ENCODE results near the gene TADA2A.

Gene TADA2A, protein sequence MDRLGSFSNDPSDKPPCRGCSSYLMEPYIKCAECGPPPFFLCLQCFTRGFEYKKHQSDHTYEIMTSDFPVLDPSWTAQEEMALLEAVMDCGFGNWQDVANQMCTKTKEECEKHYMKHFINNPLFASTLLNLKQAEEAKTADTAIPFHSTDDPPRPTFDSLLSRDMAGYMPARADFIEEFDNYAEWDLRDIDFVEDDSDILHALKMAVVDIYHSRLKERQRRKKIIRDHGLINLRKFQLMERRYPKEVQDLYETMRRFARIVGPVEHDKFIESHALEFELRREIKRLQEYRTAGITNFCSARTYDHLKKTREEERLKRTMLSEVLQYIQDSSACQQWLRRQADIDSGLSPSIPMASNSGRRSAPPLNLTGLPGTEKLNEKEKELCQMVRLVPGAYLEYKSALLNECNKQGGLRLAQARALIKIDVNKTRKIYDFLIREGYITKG

DNA sequence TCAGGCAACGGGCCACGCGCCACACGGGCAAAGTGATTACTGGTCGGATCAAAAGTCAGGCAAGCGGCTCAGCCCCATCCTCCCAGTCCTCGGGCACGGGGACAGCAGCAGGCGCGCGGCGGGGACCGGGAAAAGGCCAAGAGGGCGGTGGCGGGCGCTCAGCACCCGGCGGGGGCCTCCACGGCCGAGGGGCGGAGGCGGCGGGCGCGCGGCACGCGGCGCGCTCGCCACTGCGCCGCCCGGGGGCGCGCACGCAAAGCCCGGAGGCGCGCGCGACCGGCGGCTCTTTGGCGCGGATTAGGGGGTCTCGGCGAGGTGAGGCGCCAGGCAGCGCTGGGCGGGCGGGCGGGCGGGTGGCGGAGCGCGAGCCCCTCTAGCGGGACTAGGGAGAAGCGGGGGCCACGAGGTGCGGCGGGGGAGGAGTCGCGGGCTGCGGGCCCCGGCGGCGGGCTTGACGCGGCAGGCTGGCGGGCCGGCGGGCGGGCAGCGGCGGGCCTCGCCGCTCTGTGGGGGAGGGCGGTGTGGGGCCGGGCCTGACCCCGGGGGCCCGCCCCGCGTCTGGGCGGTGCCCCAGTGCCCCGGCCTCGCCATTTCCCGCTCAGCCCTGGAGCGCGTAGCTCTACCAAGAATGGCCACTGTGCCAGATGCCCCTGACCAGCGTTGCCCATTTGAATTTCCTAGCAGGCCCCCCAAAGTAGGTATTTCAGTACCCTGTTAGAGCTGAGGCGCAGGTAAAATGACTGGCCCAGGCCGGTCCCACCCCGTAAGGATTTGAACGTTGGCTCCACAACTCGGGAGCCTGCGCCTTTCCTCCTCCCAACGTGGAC is at the start of gene TADA2A, which contains the start of gene ACACA:
Gene TADA2A, plus strand, starts transcription at position 252 of the 827 bp plus-strand sequence. CDS start 4,480 bp downstream, outside the sequence.
Gene ACACA, minus strand, starts transcription at position 202 of the 827 bp plus-strand sequence. CDS start 537 bp downstream, outside the sequence.
- H3K4me3 ChIP-seq (ENCODE audit: low read length) = peak within 1 kb of the TSS; percentile 97
- peak within 1 kb of the TSS; percentile 93 for H2AFZ ChIP-seq (ENCODE audit: low read depth, low read length)
- H3K36me3 ChIP-seq (replicated peaks; ENCODE audit: low read depth, low read length) = peaks cover 10% of the 10 kb centered on the region
- H3K9me3 ChIP-seq (ENCODE audit: insufficient read depth, low read length) = no peaks in the 10 kb centered on the region
- peak within 1 kb of the TSS; percentile 68 for H3K27ac ChIP-seq (ENCODE audit: low read length)
- H3K4me1 ChIP-seq (ENCODE audit: low read length) = peaks cover 22% of the 10 kb centered on the region
- peak within 1 kb of the TSS; percentile 98 for H3K9ac ChIP-seq (ENCODE audit: low read length)
- no peaks in the 10 kb centered on the region for H4K20me1 ChIP-seq (ENCODE audit: insufficient read depth, low read length)
- TF ChIP-seq EZH2phosphoT487 (IDR thresholded peaks at IDR 0.05; ENCODE audit: low read depth) = no peak
- TF ChIP-seq, protein P1, sequence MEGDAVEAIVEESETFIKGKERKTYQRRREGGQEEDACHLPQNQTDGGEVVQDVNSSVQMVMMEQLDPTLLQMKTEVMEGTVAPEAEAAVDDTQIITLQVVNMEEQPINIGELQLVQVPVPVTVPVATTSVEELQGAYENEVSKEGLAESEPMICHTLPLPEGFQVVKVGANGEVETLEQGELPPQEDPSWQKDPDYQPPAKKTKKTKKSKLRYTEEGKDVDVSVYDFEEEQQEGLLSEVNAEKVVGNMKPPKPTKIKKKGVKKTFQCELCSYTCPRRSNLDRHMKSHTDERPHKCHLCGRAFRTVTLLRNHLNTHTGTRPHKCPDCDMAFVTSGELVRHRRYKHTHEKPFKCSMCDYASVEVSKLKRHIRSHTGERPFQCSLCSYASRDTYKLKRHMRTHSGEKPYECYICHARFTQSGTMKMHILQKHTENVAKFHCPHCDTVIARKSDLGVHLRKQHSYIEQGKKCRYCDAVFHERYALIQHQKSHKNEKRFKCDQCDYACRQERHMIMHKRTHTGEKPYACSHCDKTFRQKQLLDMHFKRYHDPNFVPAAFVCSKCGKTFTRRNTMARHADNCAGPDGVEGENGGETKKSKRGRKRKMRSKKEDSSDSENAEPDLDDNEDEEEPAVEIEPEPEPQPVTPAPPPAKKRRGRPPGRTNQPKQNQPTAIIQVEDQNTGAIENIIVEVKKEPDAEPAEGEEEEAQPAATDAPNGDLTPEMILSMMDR (IDR thresholded peaks at IDR 0.05; ENCODE audit: low read depth, low read length) = no peak
- peaks cover 48% of the 10 kb centered on the region for H3K79me2 ChIP-seq (ENCODE audit: low read length)
- H3K27me3 ChIP-seq (ENCODE audit: low read depth, low read length) = no peaks in the 10 kb centered on the region
- peak within 1 kb of the TSS; percentile 86 for H3K4me2 ChIP-seq (ENCODE audit: low read length)

GRCh38 chr17:37358098-37358829 is 48.4 kb upstream of the TADA2A start:
- no peaks in the 10 kb centered on the region for H3K27me3 ChIP-seq (ENCODE audit: low read depth, low read length)
- H3K4me2 ChIP-seq (ENCODE audit: low read length) = peak overlapping the region; percentile 83
- peaks cover 8% of the 10 kb centered on the region for H4K20me1 ChIP-seq (ENCODE audit: insufficient read depth, low read length)
- H3K4me3 ChIP-seq (ENCODE audit: low read length) = peak overlapping the region; percentile 93
- H3K27ac ChIP-seq (ENCODE audit: low read length) = peak overlapping the region; percentile 61
- peaks cover 14% of the 10 kb centered on the region for H3K4me1 ChIP-seq (ENCODE audit: low read length)
- peaks cover 5% of the 10 kb centered on the region for H3K36me3 ChIP-seq (replicated peaks; ENCODE audit: low read depth, low read length)
- H2AFZ ChIP-seq (ENCODE audit: low read depth, low read length) = peak overlapping the region; percentile 43; the same call in 1 of the 2 replicates
- TF ChIP-seq, protein P1 (IDR thresholded peaks at IDR 0.05; ENCODE audit: low read depth, low read length) = no peak
- no peak for TF ChIP-seq EZH2phosphoT487 (IDR thresholded peaks at IDR 0.05; ENCODE audit: low read depth)
- peaks cover 56% of the 10 kb centered on the region for H3K79me2 ChIP-seq (ENCODE audit: low read length)
- H3K9me3 ChIP-seq (ENCODE audit: insufficient read depth, low read length) = no peaks in the 10 kb centered on the region
- peak overlapping the region; percentile 92 for H3K9ac ChIP-seq (ENCODE audit: low read length)

DNA sequence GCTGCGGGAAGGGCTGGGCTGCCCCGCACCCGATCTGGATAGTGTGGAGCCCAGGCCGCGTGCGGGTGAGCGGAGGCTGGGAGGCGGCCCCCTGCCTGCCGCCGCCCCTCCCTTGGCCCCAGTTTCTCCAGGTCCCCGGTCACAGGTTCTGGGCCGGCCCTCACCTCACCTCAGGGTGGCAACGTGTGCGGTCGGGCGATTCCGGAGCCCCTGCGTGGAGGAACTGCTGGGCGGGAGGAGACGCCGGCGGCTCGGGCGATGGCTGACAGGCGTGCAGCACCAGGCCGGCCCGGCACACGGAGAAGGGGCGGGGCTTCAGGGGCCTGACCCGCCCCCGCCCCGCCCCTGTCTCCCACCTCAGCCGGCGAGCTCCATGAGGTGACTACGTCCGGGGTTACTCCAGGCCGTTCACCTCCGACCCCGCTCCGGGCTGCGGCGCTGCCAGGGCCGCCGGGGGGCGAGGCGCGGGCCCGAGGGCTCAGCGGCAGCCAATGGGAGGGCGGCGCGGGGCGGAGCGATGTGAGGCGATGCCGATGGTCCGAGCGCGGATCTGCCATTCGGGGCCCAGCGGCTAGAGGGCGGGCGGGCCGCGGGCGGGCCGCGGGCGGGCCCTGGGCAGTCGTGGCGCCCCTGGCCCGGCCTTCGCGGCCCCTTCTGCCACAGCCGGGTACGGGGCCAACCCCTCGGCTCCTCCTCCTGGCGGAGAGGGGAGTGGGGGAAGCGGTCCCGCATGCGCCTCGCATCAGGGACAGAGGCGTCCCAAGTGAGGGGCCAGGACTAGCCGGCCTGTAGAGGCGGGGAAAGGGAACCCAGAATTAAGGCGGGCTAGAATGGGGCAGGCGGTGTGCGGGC is 47.6 kb upstream of the TADA2A start:
- Histone ChIP-seq H3K4me3 (ENCODE audit: low read length) (peak overlapping the region; percentile 93), H3K36me3 (replicated peaks; ENCODE audit: low read depth, low read length) (peaks cover 5% of the 10 kb centered on the region), H3K9me3 (ENCODE audit: insufficient read depth, low read length) (no peaks in the 10 kb centered on the region), H3K4me2 (ENCODE audit: low read length) (peak overlapping the region; percentile 83), H3K9ac (ENCODE audit: low read length) (peak overlapping the region; percentile 92), H4K20me1 (ENCODE audit: insufficient read depth, low read length) (peaks cover 7% of the 10 kb centered on the region), H3K27me3 (ENCODE audit: low read depth, low read length) (no peaks in the 10 kb centered on the region), H3K4me1 (ENCODE audit: low read length) (peaks cover 14% of the 10 kb centered on the region), H3K79me2 (ENCODE audit: low read length) (peaks cover 48% of the 10 kb centered on the region), H3K27ac (ENCODE audit: low read length) (peak overlapping the region; percentile 61), H2AFZ (ENCODE audit: low read depth, low read length) (peak overlapping the region; percentile 43; the same call in 1 of the 2 replicates)
- TF ChIP-seq EZH2phosphoT487 (IDR thresholded peaks at IDR 0.05; ENCODE audit: low read depth) = no peak
- TF ChIP-seq, protein P1 (IDR thresholded peaks at IDR 0.05; ENCODE audit: low read depth, low read length) = no peak
